ENCODE data around the gene FOXP1.

The FOXP1 gene

GRCh38 chr3:71387586-71387985 is 195.9 kb downstream of the FOXP1 start:
- no peak for TF ChIP-seq CTCF (IDR thresholded peaks at IDR 0.05; ENCODE audit: low read depth, low read length)
- DNase-seq (ENCODE audit: low read depth in 2 of 2), result no peak
- H3K4me3 ChIP-seq (replicated peaks in 1 of 2; ENCODE audit: low read depth in 2 of 2, low read length in 2 of 2), result no peak overlapping the region

DNA sequence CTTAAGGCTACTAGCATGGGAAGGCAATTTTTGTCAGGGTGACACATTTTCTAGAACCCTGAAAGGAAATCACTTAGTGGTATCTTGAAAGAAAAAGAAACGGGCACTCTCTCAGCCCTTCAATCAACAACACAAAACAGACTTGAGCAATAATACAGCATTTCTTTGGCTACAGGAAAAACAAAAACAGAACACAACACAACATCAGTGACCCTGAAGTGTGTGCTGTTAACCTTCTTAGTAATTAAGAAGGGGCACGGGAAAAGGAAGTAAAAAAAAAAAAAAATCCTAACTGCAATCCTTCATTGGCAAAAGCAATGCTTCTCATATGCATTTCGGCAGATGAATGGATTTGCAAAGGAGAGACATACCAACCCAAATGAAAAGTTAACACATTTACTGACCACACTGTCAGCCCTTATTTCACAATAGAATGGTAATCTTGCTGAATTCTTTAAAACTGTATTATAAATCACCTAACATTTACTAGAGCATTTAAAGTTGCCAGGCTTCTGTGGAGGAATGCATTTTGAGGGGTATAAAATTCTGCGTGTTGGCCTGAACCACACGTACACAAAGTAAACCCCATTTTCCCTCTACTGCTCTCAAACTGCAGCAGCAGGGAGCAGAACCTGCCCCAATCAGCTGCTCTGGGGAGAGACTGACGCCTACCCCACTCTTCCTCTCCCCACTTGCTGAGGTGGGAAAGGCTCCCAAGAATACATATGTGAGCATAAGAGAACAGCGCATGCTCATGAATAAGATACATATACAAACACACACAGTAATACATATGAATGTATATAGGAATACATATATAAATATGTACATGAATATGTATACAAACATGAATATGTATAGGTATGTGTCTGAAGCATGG is 198.5 kb downstream of the FOXP1 start:
- no peak overlapping the region for H3K4me3 ChIP-seq (replicated peaks in 1 of 2; ENCODE audit: low read depth in 2 of 2, low read length in 2 of 2)
- peak in 1 of 2 donors; percentile 7 for DNase-seq (ENCODE audit: low read depth in 2 of 2)
- no peak for TF ChIP-seq CTCF (IDR thresholded peaks at IDR 0.05; ENCODE audit: low read depth, low read length)

GRCh38 chr3:71384388-71384787 is 199.1 kb downstream of the FOXP1 start:
- no peak overlapping the region for H3K4me3 ChIP-seq (replicated peaks in 1 of 2; ENCODE audit: low read depth in 2 of 2, low read length in 2 of 2)
- DNase-seq (ENCODE audit: low read depth in 2 of 2), result peak in 1 of 2 donors; percentile 7
- TF ChIP-seq CTCF (IDR thresholded peaks at IDR 0.05; ENCODE audit: low read depth, low read length), result no peak

DNA sequence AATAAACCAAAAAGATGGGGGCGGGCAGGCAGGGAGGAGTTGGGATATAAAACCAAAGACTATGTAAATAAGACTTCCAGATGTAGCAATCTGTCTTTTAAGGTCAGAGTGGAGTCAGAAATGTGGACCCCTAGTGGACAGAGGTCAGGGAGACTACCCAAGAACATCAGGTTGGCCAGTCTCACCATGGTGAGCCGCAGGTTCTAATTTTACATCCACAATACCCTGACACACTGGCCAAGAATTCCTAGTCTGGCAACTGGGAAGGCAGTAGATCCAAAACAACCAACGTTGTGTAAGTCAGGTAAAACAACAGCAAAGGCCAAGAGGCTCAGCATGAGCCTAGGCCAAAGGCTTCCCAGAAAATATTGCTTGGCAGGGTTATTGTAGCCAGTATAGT is 203.4 kb downstream of the FOXP1 start:
- H3K4me3 ChIP-seq (replicated peaks in 1 of 2; ENCODE audit: low read depth in 2 of 2, low read length in 2 of 2), result no peak overlapping the region
- DNase-seq (ENCODE audit: low read depth in 2 of 2), result no peak
- no peak for TF ChIP-seq CTCF (IDR thresholded peaks at IDR 0.05; ENCODE audit: low read depth, low read length)

- no peak for DNase-seq (ENCODE audit: low read depth in 2 of 2)
- no peak for TF ChIP-seq CTCF (IDR thresholded peaks at IDR 0.05; ENCODE audit: low read depth, low read length)
- H3K4me3 ChIP-seq (replicated peaks in 1 of 2; ENCODE audit: low read depth in 2 of 2, low read length in 2 of 2), result no peak overlapping the region
These were observed 205.0 kb downstream of the FOXP1 start for GRCh38 chr3:71378509-71378908.

DNA sequence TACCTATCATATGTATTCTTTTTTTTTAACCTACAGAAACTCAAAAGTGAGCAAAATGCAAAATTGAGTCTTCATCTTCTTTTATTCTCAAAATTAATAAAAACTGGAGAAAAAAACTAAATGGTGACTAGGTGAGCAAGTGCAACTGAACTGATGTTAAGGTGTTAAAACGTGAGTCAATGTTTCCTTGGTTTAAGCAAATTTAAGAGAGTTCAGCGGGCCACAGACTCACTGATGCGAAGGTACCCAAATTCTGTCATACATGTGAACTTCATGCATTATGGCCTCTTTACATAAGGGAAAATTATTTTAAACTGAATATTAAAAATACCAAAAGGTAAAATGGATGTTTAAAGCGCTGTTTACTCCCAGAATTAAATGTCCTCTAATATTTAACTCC is 206.6 kb downstream of the FOXP1 start:
- DNase-seq (ENCODE audit: low read depth in 2 of 2), result no peak
- no peak overlapping the region for H3K4me3 ChIP-seq (replicated peaks in 1 of 2; ENCODE audit: low read depth in 2 of 2, low read length in 2 of 2)
- TF ChIP-seq CTCF (IDR thresholded peaks at IDR 0.05; ENCODE audit: low read depth, low read length), result no peak

All from cardiac fibroblast (primary cell).